Breast epithelium (tissue), 4 donors: ENCODE results near the gene HADHA. TPM values are rescaled to one million over a fixed set of nuclear protein-coding genes. Genes with fewer than 3 reads are reported as not detected.
A peak's percentile ranks its signal among the peaks of the same experiment; 100 is the strongest.

Experiments used
- DNase-seq, 2 donors: peaks; one replicate each; pipeline ENCODE4 v3.0.0-alpha.2; 2019; ENCODE audit warnings: low spot score in 2 of 2
- H3K27ac ChIP-seq, 2 donors: fragments of 200-600 bp; sonication (generic) in 1 of 2; one replicate each; pipeline ENCODE4 v1.5.1; 2016 to 2019; ENCODE audit warnings: mild to moderate bottlenecking in 1 of 2
- H3K27me3 ChIP-seq, 2 donors: fragments of 200-600 bp; sonication (generic) in 1 of 2; one replicate each; pipeline versions ENCODE4 v1.5.1 to v1.6.0; 2017 to 2019; ENCODE audit warnings: control low read depth in 1 of 2, mild to moderate bottlenecking in 1 of 2
- H3K36me3 ChIP-seq: fragments of 200-600 bp; one replicate; pipeline ENCODE4 v1.5.1; 2019
- H3K4me1 ChIP-seq, 2 donors: fragments of 200-600 bp; sonication (generic); one replicate each; pipeline ENCODE4 v1.5.1; 2016 to 2019; ENCODE audit warnings: control low read depth in 1 of 2
- H3K4me3 ChIP-seq, 3 donors: fragments of 200-600 bp; sonication (generic); 1 replicate in 2 of 3; 2 replicates in 1 of 3; pipeline ENCODE4 v1.5.1; 2016 to 2019; ENCODE audit warnings: mild to moderate bottlenecking in 3 of 3, moderate library complexity in 2 of 3
- H3K9me3 ChIP-seq, 2 donors: fragments of 200-600 bp; sonication (generic) in 1 of 2; one replicate each; pipeline ENCODE4 v1.5.1; 2016 to 2019; ENCODE audit warnings: control low read depth in 1 of 2
- POLR2A ChIP-seq: fragments of 450-650 bp; IDR thresholded peaks from one replicate; pipeline ENCODE4 v1.6.1; 2016; ENCODE audit warnings: antibody characterized with exemption, mild to moderate bottlenecking, moderate library complexity
- POLR2AphosphoS5 ChIP-seq, 3 donors: sonication (generic); formaldehyde crosslinking; IDR thresholded peaks; one replicate each; pipeline ENCODE4 v1.6.1; 2017; ENCODE audit warnings: antibody characterized with exemption in 3 of 3
- intact Hi-C: fragments of 100-400 bp; cut with DNase I; formaldehyde crosslinking; loops from one replicate; pipeline ENCODE4 v1.15.1; 2023; ENCODE audit warnings: low total_unique reads
- total RNA-seq, 3 donors: library from RNA; depleted of rRNA; stranded (reverse); fragments of >200 nt; gene quantifications; one replicate each; pipeline ENCODE4 v1.1.0, GENCODE V29; 2016
- TF ChIP-seq, protein P1 (sequence below), 3 donors: fragments of 450-650 bp; IDR thresholded peaks; one replicate each; pipeline ENCODE4 v1.5.1; 2016 to 2017; ENCODE audit warnings: antibody characterized with exemption in 3 of 3, mild to moderate bottlenecking in 3 of 3, moderate library complexity in 3 of 3

The HADHA gene
- total RNA-seq, 3 donors from 2014 or later: 139 to 156 (median 141) TPM

DNA sequence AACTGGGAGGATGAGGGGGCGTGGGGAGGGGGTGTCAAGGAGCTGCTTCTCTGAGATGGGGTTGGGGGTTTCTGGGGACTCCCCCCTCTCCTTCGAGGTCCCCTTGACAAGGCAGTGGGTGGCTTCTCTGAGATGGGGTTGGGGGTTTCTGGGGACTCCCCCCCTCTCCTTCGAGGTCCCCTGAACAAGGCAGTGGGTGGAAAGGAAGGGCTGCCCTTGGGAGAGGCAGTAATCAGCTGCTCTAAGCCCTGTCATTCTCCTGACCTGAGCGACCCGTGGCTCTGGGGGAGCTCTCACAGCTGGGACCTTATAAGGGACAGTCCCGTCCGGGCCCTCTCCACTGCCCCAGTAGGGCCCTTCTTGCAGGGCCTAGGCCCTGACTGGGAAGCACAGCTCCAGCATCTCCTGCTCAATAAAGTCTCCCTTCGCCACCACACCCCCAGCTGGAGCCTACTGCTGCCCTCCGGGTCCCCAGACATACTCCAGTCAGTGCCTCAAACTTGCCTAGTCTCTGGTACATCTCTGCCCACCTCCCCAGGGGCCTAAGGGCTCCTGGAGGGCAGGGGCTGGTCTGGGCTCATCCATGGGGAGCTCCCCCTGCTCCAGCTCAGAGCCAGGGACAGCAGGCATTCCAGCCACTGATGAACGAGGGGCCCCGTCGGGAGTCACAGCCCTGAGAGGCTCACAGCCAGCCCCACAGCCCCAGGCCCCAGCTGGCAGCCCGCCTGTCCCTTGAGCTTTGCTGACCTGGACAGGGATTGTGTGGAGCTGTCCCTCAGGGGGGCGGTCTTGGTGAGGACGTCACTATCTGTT is 68.8 kb downstream of the HADHA start:
- no peaks in the 10 kb centered on the region for H3K9me3 ChIP-seq
- H3K4me1 ChIP-seq: peaks cover 0 to 9% of the 10 kb centered on the region in 2 donors
- H3K27me3 ChIP-seq: peaks cover 10 to 21% of the 10 kb centered on the region in 2 donors
- H3K36me3 ChIP-seq: no peaks in the 10 kb centered on the region
- TF ChIP-seq, protein P1, sequence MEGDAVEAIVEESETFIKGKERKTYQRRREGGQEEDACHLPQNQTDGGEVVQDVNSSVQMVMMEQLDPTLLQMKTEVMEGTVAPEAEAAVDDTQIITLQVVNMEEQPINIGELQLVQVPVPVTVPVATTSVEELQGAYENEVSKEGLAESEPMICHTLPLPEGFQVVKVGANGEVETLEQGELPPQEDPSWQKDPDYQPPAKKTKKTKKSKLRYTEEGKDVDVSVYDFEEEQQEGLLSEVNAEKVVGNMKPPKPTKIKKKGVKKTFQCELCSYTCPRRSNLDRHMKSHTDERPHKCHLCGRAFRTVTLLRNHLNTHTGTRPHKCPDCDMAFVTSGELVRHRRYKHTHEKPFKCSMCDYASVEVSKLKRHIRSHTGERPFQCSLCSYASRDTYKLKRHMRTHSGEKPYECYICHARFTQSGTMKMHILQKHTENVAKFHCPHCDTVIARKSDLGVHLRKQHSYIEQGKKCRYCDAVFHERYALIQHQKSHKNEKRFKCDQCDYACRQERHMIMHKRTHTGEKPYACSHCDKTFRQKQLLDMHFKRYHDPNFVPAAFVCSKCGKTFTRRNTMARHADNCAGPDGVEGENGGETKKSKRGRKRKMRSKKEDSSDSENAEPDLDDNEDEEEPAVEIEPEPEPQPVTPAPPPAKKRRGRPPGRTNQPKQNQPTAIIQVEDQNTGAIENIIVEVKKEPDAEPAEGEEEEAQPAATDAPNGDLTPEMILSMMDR (IDR thresholded peaks at IDR 0.05): no peak
- TF ChIP-seq POLR2AphosphoS5 (IDR thresholded peaks at IDR 0.05): no peak
- TF ChIP-seq POLR2A: no peak
- H3K27ac ChIP-seq: no peak overlapping the region
- peak in 1 of 2 donors; percentile 40 for DNase-seq
- H3K4me3 ChIP-seq: no peak overlapping the region
- intact Hi-C loops: no loop called here

DNA sequence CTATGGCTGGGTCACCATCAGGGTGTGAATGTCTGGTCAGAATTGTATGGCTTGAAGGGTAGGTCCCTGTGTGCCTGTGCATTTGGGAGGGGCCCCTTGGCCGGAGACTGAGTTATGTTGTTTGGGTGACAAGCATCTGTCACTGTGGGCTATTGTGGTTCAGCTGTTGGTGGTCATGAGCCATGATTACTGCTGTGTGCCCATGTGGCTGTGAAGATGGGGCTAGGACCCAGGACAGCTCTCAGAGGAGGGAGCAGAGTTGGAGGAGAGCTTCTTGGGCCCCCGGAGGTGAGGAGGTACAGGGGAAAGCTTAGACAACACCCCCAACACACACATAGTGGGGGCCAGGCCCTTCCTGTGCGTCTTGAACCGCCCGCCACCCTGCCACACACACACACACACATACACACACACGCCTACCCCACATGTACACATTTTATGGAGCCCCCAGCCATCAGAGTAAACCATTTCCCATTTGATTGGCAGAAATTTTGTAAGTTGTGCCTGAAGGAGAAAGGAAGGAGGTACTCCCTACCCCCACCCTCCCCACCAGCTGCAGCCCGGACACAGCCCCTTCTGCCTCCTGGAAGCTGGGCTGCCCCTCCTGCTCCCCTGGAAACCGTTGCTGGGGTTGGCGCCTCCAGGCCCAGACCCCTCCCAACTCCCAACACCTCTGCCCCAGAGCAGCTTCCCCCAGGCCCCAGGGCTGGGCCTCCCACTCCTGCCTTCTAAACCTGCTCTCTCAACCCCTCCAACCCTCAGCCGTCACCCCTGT is 69.6 kb downstream of the HADHA start:
- Histone ChIP-seq H3K4me1 (peaks cover 0 to 9% of the 10 kb centered on the region in 2 donors), H3K27me3 (peaks cover 10 to 21% of the 10 kb centered on the region in 2 donors), H3K4me3 (no peak overlapping the region), H3K36me3 (no peaks in the 10 kb centered on the region), H3K9me3 (no peaks in the 10 kb centered on the region), H3K27ac (no peak overlapping the region)
- TF ChIP-seq, protein P1 (IDR thresholded peaks at IDR 0.05): no peak
- TF ChIP-seq POLR2AphosphoS5 (IDR thresholded peaks at IDR 0.05) (no peak), POLR2A (no peak)
- peak in 1 of 2 donors; percentile 19 for DNase-seq
- intact Hi-C loops: no loop called here

- TF ChIP-seq POLR2AphosphoS5 (IDR thresholded peaks at IDR 0.05): no peak
- TF ChIP-seq, protein P1 (IDR thresholded peaks at IDR 0.05): no peak
- TF ChIP-seq POLR2A: no peak
- peaks cover 10 to 18% of the 10 kb centered on the region in 2 donors for H3K27me3 ChIP-seq
- peak in 1 of 2 donors; percentile 43 for DNase-seq
- H3K9me3 ChIP-seq: no peaks in the 10 kb centered on the region
- H3K36me3 ChIP-seq: no peaks in the 10 kb centered on the region
- peak overlapping the region; percentile 29 to 72 (median 52) for H3K4me3 ChIP-seq
- intact Hi-C loops: no loop called here
- no peak overlapping the region for H3K27ac ChIP-seq
- H3K4me1 ChIP-seq: peaks cover 0 to 9% of the 10 kb centered on the region in 2 donors
These were observed 70.5 kb downstream of the HADHA start for GRCh38 chr2:26173776-26174482.

DNA sequence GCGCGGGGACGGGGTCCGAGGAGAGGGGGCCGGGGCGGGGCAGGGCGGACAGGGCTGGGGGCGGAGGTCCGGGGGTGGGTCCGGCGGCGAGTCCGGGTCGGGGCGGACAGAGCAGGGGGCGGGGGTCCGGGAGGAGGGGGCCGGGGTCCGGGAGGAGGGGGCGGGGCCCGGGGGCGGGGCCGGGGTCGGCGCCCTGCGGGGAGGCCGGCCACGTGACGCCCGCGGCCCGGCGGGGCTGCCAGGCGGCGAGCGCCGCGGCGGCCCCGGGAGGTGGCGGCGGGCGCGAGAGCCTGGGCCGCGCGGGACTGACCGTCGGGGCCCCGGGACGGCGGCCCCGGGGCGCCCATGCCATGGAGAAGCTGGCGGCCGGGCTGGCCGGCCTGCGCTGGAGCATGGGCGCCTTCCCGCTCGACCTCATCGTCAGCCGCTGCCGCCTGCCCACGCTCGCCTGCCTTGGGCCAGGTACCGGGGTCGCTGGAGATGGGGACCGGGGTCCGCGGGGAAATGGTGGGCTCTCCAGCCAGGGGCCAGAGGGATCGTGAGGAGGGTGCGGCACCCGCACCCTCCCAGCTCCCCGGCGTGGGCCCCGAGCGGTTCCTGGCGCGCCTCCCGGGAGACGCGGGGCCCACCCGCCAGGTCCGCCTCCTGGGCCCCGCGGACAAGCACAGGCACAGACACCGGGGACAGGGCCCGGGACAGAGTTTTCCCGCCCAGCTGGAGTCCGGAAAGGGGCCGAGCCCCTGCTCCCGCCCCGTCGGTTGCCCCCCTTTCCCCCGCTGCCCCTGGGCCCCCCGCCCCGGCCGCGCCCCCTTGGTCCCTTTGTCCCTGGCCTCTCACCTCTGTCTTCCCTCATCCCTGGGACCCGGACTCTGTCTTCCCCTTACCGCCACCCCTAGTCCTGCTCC is 71.3 kb downstream of the HADHA start, which contains the start of gene GAREM2:
GAREM2 (plus strand) TSS at position 218 of the 905 bp plus-strand sequence; CDS start at position 351, 133 bp downstream.
- Histone ChIP-seq H3K27ac (no peak within 1 kb of the TSS), H3K27me3 (peaks cover 10 to 18% of the 10 kb centered on the region in 2 donors), H3K36me3 (no peaks in the 10 kb centered on the region), H3K4me3 (peak within 1 kb of the TSS; percentile 31 to 72 (median 52)), H3K4me1 (peaks cover 0 to 9% of the 10 kb centered on the region in 2 donors), H3K9me3 (no peaks in the 10 kb centered on the region)
- peak in 1 of 2 donors; percentile 49 for DNase-seq
- intact Hi-C loops: no loop called here
- TF ChIP-seq POLR2A (no peak), POLR2AphosphoS5 (IDR thresholded peaks at IDR 0.05) (no peak)
- TF ChIP-seq, protein P1 (IDR thresholded peaks at IDR 0.05): no peak
